GM18498 (cell line): Measurements from ENCODE around the gene LTBR.
A peak's percentile ranks its signal among the peaks of the same experiment; 100 is the strongest.

Experiments used
- ATAC-seq: cut with Tn5 transposase; IDR thresholded peaks from one replicate; pipeline ENCODE4 v1.9.1; 2021; ENCODE audit warnings: mild to moderate bottlenecking, moderate library complexity; ENCODE audit not compliant: unreplicated experiment

LTBR gene

DNA sequence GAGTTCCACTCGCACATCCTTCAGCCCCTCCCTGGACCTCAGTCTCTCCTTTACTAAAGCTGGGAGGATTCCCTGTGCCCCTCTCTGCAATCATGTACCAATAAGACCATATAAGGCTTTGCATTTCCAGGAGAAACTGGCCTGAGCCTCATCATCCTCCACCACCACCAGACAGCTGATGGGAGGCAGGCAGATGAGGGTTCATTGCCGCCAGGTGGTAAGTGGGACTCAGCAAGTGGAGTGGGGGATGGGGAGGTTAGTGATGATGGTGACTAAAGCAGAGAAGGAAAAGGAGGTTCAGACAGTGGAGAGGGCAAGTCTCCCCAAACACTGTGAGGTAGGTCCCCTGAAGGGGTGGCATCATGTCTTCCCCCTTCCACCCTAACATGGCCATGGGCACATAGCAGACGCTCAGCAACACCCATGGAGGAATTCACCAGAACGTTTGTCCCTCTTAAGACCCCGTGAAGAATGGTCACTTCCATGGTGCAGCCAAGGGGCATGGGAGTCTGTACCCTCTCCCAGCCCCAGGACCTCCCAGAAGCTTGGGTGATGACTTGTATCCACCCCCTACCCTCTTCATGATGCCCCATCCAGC is 37.6 kb upstream of the LTBR start:
- ATAC-seq, result no peak

DNA sequence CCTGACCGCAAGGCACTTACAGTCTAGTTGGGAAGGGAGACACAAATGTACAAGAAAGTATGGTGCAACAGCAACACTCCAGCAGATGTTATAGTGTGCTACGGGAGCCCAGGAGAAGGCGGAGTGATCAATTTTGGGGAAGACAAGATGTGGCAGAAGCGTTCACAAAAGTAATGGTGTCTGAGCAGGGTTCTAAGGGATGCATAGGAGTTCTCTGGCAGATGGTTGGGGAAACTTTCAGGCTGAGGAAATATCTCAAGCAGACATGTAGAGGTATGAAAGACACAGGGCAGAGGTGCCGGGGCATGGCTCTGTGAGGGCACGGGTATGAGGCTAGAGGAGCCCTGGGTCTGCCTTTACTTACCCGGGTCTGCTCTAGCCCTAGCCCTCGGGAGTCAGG is 37.0 kb upstream of the LTBR start:
- ATAC-seq, result no peak

DNA sequence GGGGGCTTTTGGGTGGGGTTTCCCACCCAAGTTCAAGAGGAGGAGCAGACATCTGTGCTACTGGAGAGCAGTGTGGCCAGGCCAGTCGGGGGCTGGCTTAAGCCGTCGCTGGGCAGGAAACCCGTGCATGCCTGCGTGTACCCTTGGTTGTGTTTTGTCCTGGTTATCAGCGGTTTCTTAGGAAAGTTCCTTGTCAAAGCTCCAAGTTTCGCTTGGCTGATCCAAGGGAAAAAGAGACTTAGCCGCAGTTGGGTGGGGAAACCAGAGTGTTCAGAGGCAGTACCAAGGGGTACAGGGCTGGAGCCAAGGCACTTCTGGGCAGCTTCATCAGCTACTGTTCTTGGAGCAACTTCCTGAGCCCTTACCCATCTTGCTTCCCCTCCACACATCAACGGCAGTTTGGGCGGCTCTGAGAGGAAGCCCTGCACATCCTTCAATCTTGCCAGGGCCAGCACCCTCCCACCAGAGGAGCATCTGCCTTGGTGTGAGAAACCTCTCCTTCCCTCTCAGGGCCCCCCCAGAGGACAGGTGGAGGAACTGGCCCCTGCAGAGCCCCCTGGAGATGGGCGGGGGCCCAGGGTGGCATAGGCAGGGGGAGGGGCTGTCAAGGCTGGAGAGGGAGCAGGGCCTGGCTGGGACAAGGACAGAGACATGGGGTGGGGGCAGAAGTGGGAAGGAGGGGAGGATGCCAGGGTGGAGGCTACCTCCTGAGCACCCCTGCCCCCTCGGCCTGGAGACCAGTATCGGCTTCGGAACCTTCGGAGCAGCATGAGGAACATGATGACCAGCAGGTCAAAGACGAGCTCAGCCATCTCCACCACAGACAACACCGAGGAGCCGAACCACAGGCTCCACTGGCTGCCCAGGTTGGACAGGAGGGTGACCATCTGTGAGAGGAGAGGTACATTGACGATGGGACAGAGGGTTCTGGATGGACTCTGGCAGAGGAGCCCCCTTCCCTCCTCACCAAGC is 36.3 kb upstream of the LTBR start:
- no peak for ATAC-seq

DNA sequence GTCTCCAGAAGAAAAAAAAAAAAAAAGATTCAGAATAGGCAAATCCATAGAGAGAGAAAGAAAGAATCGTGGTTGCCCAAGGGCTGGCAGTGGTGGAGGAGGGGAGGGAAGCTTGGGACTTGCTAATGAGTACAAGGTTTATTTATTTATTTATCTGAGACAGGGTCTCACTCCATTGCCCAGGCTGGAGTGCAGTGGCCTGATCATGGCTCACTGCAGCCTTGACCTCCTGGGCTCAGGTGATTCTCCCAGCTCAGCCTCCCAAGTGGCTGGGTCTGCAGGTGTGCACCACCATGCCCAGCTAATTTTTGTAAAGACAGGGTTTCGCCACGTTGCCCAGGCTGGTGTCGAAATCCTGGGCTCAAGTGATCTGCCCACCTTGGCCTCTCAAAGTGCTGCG is 32.3 kb upstream of the LTBR start:
- ATAC-seq, result no peak

DNA sequence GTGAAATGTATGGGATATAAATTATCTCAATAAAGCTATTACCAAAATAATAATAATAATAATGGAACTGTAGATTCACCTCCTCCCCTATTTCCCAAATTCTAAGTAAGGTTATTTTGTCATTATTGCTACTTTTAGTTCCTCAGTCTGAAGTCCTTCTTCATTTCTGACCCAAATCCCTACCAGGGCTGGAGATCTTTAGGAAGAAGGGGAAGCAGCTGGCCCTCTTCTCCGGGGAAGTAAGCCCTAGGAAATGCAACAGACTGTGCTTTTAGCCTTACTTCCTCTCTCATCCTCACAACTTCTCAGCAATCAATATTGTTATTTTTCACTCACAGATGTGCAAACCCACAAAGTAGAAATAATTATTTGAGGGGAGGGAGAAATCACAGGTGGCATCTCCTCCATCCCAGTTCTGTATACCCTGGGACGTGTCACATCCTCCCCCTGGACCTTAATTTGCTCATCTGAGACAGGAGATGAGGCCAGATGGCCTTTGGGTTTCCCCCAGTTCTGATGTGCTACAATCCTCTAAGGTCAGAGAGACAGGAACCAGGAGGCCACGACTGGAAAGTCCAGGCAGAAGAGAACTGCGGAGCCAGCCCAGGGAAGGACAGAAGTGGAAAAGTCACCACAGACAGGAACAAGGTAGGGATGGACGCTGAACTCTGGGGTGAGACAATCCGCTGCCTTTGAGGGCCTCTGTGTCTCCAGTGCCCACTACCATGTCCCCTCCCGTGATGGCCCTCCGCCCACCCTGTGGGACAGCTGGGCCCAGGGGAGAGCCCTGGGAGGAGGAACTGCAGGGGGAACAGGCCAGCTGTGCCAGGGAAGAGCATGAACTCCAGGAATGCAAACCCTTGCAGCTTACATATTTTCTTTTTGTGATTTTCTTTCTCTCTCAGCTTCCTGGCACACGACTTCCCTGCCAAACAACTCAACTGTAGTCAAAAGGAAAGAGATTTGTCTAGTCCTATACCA is 31.5 kb upstream of the LTBR start:
- ATAC-seq, result no peak

DNA sequence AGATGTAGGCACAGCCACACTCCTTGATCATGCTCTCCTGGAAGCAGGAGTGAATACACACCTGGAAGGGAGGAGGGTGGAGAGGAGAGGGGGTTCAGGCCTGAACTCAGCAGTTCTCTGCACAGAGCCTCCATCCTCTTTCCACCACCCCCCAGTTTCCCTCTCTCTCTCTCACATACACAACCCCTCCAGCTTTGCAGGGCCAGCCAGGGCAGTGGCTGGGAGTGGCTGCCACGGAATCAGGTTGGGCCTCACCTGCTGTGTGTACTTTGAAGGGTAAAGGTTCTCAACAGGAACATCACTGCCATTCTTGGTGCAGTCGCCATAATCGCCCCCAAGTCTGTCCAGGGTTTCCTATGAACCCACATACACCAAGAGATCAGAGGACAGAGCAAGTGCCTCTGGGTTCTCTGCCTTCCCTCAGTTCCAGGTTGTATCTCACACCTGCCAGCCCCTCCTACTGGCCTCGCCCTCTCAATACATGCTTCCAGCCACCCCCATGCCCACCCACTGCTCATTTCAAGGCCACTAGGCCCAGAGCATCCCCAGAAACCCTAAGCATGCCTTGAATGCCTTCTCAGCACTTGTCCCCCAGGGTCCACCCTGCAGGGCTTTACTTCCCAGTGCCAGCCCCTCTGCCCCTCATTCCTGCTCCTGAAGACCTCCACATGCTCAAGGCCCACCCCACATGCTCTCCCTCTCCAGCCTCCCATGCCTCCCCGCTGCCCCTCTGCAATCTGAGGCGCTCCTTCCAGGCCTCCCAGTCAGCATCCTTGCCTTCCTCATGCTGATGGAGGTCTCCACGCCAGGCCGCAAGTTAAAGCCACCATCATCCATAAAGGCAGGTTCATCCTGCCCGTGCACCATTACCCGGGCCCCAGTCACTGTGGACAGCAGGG is 29.2 kb upstream of the LTBR start:
- no peak for ATAC-seq

DNA sequence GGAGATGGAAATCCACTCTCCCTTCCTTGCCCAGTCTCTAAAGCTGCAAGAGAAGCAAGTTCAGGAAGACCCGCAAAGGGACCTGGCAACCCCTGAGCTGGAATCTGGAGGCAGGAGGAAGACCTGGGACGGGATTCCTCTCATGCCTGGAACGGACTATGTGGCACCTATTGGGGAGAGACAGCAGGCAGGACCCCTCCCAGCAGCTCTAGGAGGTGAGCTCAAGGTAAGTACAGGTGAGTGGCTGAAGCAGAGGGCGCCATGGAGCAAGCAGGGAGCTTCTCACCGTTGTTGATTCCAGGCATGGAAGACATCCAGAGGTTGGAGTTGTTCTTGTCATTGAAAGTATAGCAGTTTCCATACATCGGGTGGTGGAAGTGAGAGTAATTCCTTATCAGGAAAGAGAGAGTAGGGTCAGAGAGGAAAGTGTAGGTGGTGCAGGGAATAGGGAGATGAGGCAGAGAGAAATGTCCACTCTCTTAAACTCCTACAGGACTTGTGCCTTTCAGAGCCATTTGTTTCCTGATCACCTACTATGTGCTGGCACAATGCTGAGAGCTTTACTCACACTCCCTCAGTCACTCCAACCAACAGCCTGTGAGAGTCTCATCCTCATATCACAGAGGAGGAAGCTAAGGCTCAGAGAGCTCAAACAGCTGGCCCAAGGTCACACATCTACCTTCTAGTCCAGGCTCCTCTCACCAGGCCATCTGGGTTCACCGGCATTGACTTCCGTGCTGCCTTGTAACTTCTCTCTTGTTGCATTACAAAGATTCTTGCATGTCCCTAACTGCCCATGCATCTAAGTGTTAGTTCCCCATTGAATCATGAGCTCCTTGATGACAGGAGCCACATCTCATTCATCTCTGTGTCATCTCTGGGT is 28.2 kb upstream of the LTBR start:
- ATAC-seq, result no peak

DNA sequence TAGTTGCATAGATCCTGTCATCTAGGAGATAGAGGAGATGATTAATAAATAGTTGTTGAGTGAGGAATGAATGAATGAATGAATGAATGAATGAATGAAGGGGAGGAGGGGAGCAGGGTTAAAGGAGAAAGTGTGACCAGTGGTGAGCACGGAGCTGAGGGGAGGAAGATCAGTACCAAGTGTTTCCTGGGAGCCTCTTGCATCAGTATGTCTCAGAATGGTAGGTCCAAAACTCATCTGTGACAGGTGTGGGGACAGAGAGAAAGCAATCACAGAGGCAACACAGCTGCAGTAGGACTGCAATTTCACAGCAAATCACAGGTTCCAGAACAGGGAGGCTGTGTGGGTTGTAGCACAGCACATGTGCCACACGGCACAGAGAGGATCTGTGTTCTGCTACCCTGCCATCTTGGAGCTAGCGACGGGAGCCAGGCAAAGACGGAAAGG is 27.6 kb upstream of the LTBR start:
- no peak for ATAC-seq

DNA sequence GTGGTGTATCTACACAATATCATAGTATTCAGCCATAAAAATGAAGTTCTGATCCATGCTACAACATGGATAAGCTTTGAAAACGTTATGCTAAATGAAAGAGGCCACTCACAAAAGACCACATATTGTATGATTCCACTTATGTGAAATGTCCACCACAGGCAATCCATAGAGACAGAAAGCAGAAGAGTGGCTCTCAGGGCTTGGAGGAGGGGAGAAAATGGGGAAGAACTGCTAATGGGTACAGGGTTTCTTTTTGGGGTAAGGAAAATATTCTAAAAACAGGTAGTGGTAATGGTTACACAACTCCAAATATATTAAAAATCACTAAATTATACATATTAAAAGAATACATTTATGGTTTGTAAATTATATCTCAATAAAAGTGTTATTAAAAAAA is 25.1 kb upstream of the LTBR start:
- no peak for ATAC-seq

DNA sequence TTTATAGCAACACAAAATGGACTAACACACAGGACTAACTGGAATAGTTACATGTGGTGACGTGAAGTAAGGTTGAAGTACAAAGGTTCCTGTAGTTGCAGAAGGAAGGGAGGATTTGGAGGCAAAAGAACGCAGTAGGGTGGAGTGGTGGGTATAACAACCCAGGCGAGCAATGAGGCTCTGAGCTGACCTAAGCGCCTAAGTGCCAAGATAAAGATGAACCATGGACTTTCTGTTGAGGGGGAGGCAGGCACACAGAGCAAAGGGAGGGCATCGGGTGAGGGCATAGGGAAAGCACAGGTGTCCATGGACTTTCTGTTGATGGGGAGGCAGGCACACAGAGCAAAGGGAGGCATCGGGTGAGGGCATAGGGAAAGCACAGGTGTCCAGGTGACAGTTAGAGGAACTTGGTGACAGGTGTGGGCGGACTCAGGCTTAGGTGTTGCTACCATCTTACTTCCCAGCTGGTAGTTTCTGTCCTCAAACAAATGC is 23.8 kb upstream of the LTBR start:
- ATAC-seq, result no peak

DNA sequence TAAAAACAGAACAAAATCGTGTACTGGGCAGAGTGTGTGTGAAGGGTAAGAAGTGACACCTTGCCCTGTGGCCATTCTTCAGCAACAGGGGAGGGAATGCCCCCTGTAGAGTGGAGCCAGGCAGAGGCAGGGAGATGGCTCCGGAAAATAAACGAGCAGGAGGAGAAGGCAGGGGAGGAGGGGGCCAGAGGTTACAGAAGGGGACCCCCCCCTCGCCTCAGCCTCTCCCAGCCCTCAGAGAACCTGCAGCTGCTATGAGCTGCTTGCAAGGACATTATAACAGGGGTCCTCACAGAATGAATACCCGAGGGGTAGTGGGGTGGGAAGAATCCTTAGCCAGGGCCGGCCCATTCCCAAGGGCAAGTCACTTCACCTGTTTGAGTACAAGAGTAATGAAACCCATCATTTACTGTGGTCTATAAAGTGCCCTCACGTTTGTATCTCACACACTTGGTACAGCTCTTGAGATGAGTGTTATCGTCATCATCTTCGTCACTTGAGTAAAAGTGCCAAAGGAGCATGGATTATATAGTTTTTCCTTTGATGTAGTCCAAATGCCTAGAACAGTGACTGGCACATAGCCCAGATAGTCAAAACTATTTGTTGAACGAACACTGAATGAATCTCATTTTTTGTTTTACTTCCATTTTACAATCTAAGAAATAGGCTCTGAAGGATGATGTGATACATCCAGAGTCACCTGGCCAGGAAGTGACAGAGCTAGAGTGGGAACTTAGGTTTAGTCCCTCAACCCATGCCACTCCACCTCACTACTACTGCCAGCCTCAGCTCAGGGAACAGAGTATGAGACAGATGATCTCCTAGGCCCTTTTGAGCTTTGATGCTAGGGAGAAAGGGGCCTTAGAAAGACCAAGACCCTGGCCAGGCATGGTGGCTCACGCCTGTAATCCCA is 23.1 kb upstream of the LTBR start:
- no peak for ATAC-seq

DNA sequence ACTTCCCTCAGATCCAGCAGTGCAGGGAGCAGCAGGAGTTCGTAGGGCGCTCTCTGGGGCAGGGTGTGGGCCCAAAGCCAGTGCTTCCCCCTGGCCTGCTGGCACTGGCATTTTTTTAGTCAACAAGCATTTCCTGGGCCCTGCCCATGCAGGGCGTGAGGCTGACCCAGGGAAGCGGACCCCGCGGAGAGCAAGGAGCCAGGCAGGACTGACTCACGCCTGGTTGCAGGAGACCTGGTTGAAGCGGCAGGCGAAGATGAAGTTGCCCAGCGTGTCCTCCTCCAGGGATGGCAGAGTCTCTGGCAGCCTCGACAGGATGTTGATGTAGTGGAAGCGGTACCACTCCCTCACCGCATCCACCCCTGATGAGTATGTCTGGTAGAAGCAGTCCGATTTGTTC is 22.1 kb upstream of the LTBR start:
- ATAC-seq, result no peak

DNA sequence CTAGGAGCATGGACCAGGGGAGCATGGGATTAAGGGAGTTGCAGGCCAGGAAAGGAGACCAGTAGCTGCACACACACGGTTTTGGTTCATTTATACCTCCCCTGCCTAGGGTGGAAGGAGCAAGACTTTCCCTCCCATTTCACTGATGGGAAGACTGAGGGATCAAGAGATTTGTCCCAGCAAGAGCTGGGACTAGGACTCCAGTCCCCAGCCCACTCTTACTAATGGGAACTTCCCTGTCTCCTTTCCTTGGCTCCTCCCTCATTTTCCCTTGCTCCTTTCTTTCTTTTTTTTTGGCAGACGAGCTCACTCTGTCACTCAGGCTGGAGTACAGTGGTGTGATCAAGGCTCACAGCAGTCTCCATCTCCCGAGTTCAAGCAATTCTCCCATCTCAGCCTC is 21.6 kb upstream of the LTBR start:
- ATAC-seq, result no peak

DNA sequence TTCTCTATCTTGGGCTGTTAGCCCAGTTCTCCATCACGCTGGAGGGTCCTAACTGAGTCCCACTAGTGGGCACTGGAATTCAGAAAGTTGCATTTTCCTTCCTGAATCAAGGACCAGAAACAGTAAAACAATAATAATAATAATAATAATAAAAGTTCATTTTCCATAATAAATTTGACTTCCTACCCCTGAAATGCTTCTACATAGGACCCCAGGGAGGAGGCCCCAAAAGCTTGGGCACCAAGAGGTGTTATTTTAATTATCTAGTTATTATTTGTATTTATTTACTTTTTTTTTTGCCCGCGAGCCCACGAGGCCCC is 21.0 kb upstream of the LTBR start:
- ATAC-seq, result no peak

DNA sequence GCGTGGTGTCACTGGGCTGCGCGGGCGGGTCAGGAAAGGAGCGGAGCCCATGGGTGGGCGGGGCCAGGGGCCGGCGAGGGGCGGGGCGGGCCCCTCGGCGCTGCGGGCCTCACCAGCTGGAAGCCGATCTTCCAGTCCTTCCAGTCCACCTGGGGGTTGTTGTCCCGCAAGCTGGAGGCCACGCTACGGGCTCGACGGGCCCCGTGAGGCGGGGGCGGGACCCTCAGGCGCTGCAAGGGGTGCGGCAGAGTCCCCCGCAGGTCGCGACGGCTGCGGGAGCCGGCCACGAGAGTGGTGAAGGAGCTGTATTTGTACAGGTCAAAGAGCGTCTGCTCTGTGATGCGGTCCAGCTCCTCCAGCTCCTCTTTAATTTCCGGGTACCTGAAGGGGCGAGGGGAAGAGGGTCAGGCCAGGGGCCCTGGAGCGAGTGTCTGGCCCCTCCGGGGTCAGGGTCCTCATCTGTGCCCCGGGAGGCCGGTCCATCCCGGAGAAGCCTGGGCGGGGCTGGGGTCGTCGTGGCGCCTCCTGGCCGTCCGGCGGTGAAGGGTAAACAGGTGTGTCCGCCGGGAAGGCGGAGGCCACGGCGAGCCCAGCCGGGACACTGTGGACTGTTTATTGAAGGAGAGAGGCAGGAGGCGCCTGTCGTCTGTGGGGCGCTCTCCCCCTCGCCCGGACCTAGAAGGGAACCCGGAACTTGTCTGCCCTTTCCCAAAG is 20.5 kb upstream of the LTBR start:
- peak; percentile 55 for ATAC-seq

DNA sequence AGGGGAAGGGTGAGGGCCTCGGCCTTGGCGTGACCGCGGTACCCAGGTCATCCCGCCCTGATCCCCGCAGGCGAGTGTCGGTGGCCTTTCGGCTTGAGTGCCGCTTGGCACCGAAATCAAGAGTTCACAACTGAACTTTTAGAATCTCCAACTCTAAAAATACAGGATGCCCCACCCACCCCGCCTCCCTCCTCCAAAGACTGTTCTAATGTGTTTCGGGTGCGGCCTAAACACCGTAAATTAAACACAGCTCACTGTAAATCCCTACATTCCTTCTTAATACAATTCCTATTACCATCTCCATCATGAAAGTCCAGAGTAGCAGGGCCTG is 20.0 kb upstream of the LTBR start:
- ATAC-seq, result no peak

DNA sequence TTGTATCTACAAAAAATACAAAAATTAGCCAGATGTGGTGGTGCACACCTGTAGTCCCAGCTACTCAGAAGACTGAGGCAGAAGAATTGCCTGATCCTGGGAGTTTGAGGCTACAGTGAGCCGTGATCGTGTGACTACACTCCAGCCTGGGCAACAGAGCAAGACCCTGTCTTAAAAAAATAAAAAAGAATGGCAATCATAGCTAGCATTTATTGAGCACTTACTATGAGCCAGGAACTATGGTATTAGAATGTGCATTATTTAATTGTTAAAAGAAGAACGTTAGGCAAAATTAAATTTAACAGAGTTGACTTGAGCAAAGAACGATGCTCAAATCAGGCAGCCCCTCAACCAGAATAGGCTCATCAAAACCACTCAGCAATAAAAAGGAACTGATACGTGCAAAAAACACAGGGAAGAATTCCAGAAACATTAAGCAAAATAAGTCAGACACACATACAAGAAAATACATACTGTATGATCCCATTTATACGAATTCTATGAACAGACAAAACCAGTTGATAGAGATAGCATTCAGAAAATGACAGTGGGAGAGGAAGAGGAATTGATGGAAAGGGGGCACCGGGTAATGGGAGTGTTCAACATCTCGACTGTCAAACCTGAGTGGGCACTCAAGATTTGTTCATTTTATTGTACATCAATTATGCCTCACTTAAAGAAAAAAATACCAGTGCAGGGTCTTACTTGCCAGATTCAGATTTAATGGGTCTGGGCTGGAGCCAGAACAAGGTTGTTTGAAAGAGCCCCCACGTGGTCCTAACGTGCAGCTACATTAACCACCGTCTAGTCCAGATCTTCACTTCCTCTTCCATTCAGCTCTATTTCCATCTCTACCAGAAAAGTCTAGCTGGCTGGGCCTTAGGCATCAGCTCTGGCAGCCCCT is 16.6 kb upstream of the LTBR start:
- peak; percentile 70 for ATAC-seq
